ENCODE results near the gene NACC2. TPM values are rescaled to one million over a fixed set of nuclear protein-coding genes. Genes with fewer than 3 reads are reported as not detected.

The NACC2 gene
- total and polyA plus RNA-seq, 2 of the 8 experiments (the other 6 are each of a cell fraction or from before 2014, with no cell fraction given) = 8.3 to 14.0 TPM

DNA sequence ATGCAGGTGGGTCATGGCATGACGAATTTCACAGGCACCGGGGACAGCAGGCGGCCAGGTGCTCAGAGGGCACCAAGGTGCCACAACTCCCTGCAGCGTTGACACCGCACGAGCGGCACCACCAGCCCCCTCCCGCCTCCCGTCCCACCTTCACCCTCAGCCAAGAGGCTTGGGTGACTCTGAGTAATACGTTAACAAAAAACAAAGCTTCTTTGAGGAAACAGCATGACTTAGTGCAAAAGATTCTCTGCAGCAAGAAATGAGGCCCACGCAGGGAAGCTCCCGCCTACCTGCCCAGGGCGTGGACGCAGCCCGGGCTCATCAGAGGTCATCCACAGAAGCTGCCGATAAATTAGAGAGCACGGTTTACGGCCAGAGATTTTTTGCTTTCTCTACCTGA is 19.5 kb upstream of the NACC2 start (continued):
- TF ChIP-seq ZNF274 (IDR thresholded peaks at IDR 0.05; ENCODE audit: borderline replicate concordance, extremely low read depth, low read length) = no peak
